ENCODE data around the gene KCNV2. TPM values are rescaled to one million over a fixed set of nuclear protein-coding genes. Genes with fewer than 3 reads are reported as not detected.

KCNV2 gene
- total RNA-seq, 3 donors from 2014 or later: not detected

- peaks cover 3% of the 10 kb centered on the region for H3K4me1 ChIP-seq (ENCODE audit: low read depth)
- no peak overlapping the region for H3K4me3 ChIP-seq
- no peaks in the 10 kb centered on the region for H3K9me3 ChIP-seq
- DNase-seq: no peak
- TF ChIP-seq CTCF (IDR thresholded peaks at IDR 0.05): no peak
- intact Hi-C loops (cut with DNase I, micrococcal nuclease): no loop called here
- ATAC-seq: no peak
- H3K36me3 ChIP-seq (ENCODE audit: low read depth): no peaks in the 10 kb centered on the region
Measured at GRCh38 chr9:2726650-2727340, 9.5 kb downstream of the KCNV2 start.

- Histone ChIP-seq H3K4me3 (no peak overlapping the region), H3K36me3 (ENCODE audit: low read depth) (no peaks in the 10 kb centered on the region), H3K4me1 (ENCODE audit: low read depth) (peaks cover 3% of the 10 kb centered on the region), H3K9me3 (no peaks in the 10 kb centered on the region)
- no peak for ATAC-seq
- intact Hi-C loops (cut with DNase I, micrococcal nuclease): no loop called here
- no peak for DNase-seq
- TF ChIP-seq CTCF (IDR thresholded peaks at IDR 0.05): no peak
Measured at GRCh38 chr9:2727374-2727773, 10.1 kb downstream of the KCNV2 start.

DNA sequence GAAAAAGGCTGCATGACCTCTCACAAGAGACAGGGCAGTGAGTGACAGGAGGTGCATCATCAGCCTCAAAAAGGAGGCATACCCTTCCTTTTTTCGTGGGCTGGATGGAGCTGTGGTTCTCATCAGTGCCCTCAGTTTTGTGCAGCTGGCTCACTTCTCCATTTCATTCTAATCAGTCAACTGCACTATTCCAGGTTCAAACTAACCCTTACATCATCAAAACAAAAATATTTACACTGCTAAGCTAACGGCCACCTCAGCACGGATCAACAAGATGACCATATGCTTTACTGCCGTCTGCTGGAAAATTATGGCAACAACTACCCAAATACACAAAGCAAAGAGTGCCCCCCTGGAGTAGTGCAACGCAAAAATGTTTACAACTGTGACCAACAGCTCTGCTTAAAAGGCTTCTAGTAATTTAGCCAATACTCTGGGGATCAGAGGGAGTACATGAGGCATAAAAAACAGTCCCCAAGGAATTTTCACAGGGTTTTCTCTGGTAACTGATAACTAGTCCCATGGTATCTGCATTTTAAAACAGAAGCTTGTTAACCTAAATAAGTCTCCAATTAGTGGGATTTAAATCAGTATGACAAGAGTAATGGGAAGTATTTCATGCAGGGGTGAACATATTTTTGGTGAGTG lies 10.8 kb downstream of the KCNV2 start:
- Histone ChIP-seq H3K36me3 (ENCODE audit: low read depth) (no peaks in the 10 kb centered on the region), H3K4me1 (ENCODE audit: low read depth) (peaks cover 3% of the 10 kb centered on the region), H3K9me3 (no peaks in the 10 kb centered on the region), H3K4me3 (no peak overlapping the region)
- DNase-seq: peak in 1 of 3 donors; percentile 65
- peak; percentile 23 for TF ChIP-seq CTCF (IDR thresholded peaks at IDR 0.05)
- ATAC-seq: peak; percentile 72
- intact Hi-C loops (cut with DNase I, micrococcal nuclease): no loop called here

DNA sequence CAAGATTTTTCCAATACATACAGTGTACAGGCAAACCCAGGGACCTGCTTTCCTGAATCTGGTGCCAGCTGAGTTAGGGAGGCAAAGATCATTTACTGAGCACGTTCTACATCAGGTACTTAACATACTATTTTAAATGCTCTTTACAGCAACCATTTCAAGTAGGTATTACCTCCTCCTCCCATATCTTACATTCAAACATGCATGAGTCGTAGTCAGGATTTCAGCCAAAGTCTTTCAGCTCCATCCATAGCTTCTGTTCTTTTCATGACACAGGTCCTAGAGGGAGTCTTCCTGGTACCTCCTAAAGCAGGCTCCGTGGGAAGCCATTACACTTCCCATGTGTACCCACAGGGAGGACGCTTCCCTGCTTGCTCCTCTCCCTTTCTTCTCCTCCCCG lies 11.7 kb downstream of the KCNV2 start:
- no peaks in the 10 kb centered on the region for H3K9me3 ChIP-seq
- intact Hi-C loops (cut with DNase I, micrococcal nuclease): no loop called here
- H3K4me1 ChIP-seq (ENCODE audit: low read depth): peaks cover 3% of the 10 kb centered on the region
- ATAC-seq (no peak), DNase-seq (no peak)
- TF ChIP-seq CTCF (IDR thresholded peaks at IDR 0.05): no peak
- no peaks in the 10 kb centered on the region for H3K36me3 ChIP-seq (ENCODE audit: low read depth)
- no peak overlapping the region for H3K4me3 ChIP-seq

GRCh38 chr9:2729721-2730120 lies 12.4 kb downstream of the KCNV2 start:
- H3K4me1 ChIP-seq (ENCODE audit: low read depth): peaks cover 3% of the 10 kb centered on the region
- intact Hi-C loops (cut with DNase I, micrococcal nuclease): no loop called here
- H3K4me3 ChIP-seq: no peak overlapping the region
- H3K9me3 ChIP-seq: no peaks in the 10 kb centered on the region
- no peaks in the 10 kb centered on the region for H3K36me3 ChIP-seq (ENCODE audit: low read depth)
- no peak for ATAC-seq
- no peak for TF ChIP-seq CTCF (IDR thresholded peaks at IDR 0.05)
- no peak for DNase-seq

Data from mucosa of descending colon (tissue), 3 donors.